Activated T-cell treated with anti-CD3 and anti-CD28 coated beads, Interleukin-2, amount 50 U/mL, for 48 hours (primary cell): ENCODE data around the gene ENPEP.

ENCODE experiments used
- DNase-seq, 2 experiments: peaks; one replicate each; pipeline ENCODE4 v3.0.0-alpha.2; 2020

ENPEP gene

DNA sequence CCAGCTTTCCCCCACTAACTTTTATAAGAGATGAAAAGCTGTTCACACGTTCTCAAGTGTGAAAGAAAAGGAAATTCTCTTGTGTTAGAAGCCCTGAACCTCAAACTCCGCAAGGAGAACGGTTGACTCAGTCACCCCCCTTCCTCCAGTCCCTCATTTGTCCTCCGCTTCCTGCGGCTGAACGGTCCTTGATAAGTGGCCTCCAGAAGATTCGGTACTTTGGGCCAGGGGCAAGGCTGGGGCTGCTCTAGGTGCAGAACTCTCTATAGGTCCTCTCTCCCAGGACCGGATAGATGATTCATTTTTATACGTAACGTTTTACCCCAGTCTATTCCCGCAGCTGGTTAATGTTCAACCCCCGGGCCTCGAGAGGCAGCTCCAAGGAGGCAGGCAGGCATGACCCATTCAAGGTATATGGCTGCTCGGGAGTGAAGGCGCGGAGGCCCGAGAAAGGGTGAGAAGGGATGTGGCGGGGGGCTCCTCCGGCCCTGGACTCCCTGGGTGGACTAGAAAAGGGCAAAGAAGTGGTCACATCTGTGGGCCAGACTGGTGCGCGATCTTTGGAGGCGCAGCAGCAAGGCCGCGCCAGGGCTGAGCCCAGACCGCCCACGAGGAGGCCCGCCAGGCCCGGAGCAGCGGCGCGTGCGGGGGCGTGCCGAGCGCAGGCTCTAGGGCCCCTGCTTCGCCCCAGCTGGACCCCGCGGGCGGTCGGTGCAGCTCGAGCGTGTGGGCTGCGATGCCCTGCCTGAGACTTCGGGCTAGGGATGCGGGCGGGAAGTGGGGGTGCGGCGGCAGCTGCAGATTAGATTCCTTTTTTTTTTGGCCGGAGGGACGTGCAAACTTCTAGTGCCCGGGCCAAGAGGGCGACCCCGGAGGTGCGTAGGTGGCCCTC lies 135.2 kb downstream of the ENPEP start:
- DNase-seq = peak in 1 of 2 experiments; percentile 21

DNA sequence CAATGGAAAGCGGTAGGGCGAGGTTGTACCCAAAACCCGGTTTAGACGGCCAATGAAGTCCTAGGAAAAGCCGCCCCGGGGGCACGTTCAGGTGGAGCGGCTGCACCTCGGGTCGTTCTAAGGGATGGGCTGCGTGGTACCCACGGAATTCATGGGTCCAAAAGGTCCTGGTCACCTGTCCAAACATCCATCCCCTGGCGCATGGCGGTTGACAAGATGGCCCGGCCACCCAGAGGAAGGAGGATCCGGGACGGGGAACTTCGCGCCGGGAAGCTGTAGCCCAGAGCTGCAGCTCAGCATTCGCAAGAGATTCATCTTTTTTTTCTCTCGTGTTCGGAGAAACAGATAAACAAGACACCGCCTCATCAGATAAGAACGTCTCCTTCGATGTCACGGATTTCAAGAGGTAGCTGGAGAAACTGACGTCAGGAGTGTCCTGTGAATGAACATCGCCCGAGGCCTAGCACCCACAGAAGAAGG lies 136.1 kb downstream of the ENPEP start:
- DNase-seq = no peak

GRCh38 chr4:110612631-110613269 lies 136.8 kb downstream of the ENPEP start:
- DNase-seq = no peak

DNA sequence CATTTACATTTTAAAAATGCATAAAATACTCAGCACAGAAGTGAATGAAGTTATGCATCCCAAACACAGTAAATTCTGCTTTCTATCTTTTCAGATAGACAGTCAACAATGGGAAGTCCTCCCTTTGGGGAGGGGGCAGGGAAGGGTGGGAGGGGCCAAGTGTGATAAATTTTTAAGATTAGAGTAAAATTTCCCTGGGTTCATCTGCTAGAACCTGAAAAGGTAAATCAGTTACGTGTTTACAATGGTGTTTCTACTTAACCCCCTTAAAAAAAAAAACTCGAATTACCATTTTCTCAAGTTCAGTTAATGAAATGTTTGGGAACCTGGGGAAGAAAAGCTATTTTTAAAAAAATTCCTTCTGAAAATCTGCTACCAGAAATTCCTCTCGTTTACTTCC lies 137.8 kb downstream of the ENPEP start:
- DNase-seq = no peak

- no peak for DNase-seq
Measured at GRCh38 chr4:110614173-110614963, 138.4 kb downstream of the ENPEP start.
